Right lobe of liver (tissue), 6 donors: ENCODE results near the gene MYLK4. TPM values are rescaled to one million over a fixed set of nuclear protein-coding genes. Genes with fewer than 3 reads are reported as not detected.

Experiments used
- ATAC-seq, 4 donors: fragments of 200-7000 bp; cut with Tn5 transposase; one replicate each; pipeline ENCODE4 v1.9.1; 2020; ENCODE audit warnings: mild to moderate bottlenecking in 4 of 4, moderate library complexity in 4 of 4
- DNase-seq, 3 donors: peaks; one replicate each; pipeline ENCODE4 v3.0.0-alpha.2; 2020
- H3K27ac ChIP-seq, 3 donors: fragments of 200-600 bp; one replicate each; pipeline ENCODE4 v1.8.0; 2022
- H3K27me3 ChIP-seq, 2 donors: fragments of 200-600 bp; one replicate each; pipeline ENCODE4 v1.8.0; 2022
- H3K36me3 ChIP-seq, 4 donors: fragments of 200-600 bp; sonication (generic) in 1 of 4; one replicate each; pipeline versions ENCODE4 v1.5.1 to v1.8.0; 2017 to 2022; ENCODE audit warnings: control low read depth in 1 of 4
- H3K4me1 ChIP-seq, 4 donors: fragments of 200-600 bp; sonication (generic) in 1 of 4; one replicate each; pipeline versions ENCODE4 v1.5.1 to v1.8.0; 2017 to 2022; ENCODE audit warnings: control low read depth in 1 of 4
- H3K4me3 ChIP-seq, 3 donors: fragments of 200-600 bp; one replicate each; pipeline ENCODE4 v1.8.0; 2022
- H3K9me3 ChIP-seq, 4 donors: fragments of 200-600 bp; sonication (generic) in 1 of 4; one replicate each; pipeline versions ENCODE4 v1.5.1 to v1.8.0; 2017 to 2022; ENCODE audit warnings: control low read depth in 1 of 4
- CTCF ChIP-seq, 4 donors: fragments of 200-600 bp in 3 of 4; fragments of 450-650 bp in 1 of 4; IDR thresholded peaks; one replicate each; pipeline versions ENCODE4 v1.5.1 to v1.8.0; 2016 to 2022; ENCODE audit warnings: antibody characterized with exemption in 4 of 4, mild to moderate bottlenecking in 2 of 4
- POLR2A ChIP-seq: fragments of 450-650 bp; IDR thresholded peaks from one replicate; pipeline ENCODE4 v1.6.1; 2017; ENCODE audit warnings: antibody characterized with exemption, mild to moderate bottlenecking
- WGBS: methylation state at CpG from one replicate; pipeline ENCODE4 v1.1.6; 2018; ENCODE audit warnings: low coverage, low lambda C conversion rate; ENCODE audit not compliant: insufficient coverage; ENCODE audit errors: missing lambda C conversion rate; 5-methylcytosine and 5-hydroxymethylcytosine counted together
- intact Hi-C, 2 donors: fragments of 100-400 bp; cut with DNase I; formaldehyde crosslinking; loops; one replicate each; pipeline versions ENCODE4 v1.11.2 to v1.14.1; 2022
- total RNA-seq, 6 experiments: library from RNA; depleted of rRNA in 2 of 6; stranded (reverse); fragments of >200 nt in 2 of 6; fragmentation: NEBNext Ultra II Directional in 3 of 6; extraction: Animal tissue kit (Norgen Biotek cat#: 25700) in 3 of 6; gene quantifications; one replicate each; pipeline versions ENCODE4 v1.1.0 to v1.2.4, GENCODE V29; 2016 to 2023
- donor health status: DM: no; HTN: yes; CAD: no.
- donor health status: DM: no; HTN: no; CAD: no.
- donor health status: DM: no; HTN: no; CAD: no.
- donor health status: DM: no; HTN: yes; CAD: no.
- donor health status: DM: no; HTN: yes; CAD: no.

Gene MYLK4
- total RNA-seq, 6 experiments from 2014 or later, result 0.22 to 0.46 (median 0.27) TPM; not detected in 1

- no peak for TF ChIP-seq CTCF (IDR thresholded peaks at IDR 0.05)
- TF ChIP-seq POLR2A, result no peak
- no peaks in the 10 kb centered on the region for H3K4me1 ChIP-seq
- ATAC-seq (no peak), DNase-seq (no peak)
- no peak overlapping the region for H3K4me3 ChIP-seq
- intact Hi-C loops, result no loop called here
- H3K27me3 ChIP-seq, result no peaks in the 10 kb centered on the region
- WGBS, result 75% methylated on average over 5 of the region's 6 CpGs
- H3K27ac ChIP-seq, result no peak overlapping the region
- H3K9me3 ChIP-seq, result no peaks in the 10 kb centered on the region
- H3K36me3 ChIP-seq, result no peaks in the 10 kb centered on the region
Observed at GRCh38 chr6:2666906-2667575, 83.7 kb downstream of the MYLK4 start.

GRCh38 chr6:2665146-2666070 lies 85.3 kb downstream of the MYLK4 start:
- Histone ChIP-seq H3K27ac (no peak overlapping the region), H3K36me3 (no peaks in the 10 kb centered on the region), H3K27me3 (no peaks in the 10 kb centered on the region), H3K9me3 (no peaks in the 10 kb centered on the region), H3K4me1 (no peaks in the 10 kb centered on the region), H3K4me3 (no peak overlapping the region)
- ATAC-seq (no peak), DNase-seq (no peak)
- intact Hi-C loops, result no loop called here
- 65% methylated on average over 9 of the region's 11 CpGs for WGBS
- no peak for TF ChIP-seq POLR2A

- no peaks in the 10 kb centered on the region for H3K9me3 ChIP-seq
- H3K36me3 ChIP-seq, result no peaks in the 10 kb centered on the region
- no peaks in the 10 kb centered on the region for H3K4me1 ChIP-seq
- no peak overlapping the region for H3K27ac ChIP-seq
- DNase-seq (no peak), ATAC-seq (peak in 1 of 4 donors; percentile 48)
- TF ChIP-seq CTCF (IDR thresholded peaks at IDR 0.05) (no peak), POLR2A (no peak)
- intact Hi-C loops, result no loop called here
- no peaks in the 10 kb centered on the region for H3K27me3 ChIP-seq
- 48% methylated on average over 2 of the region's 4 CpGs for whole genome bisulfite sequencing
- H3K4me3 ChIP-seq, result no peak overlapping the region
Observed at GRCh38 chr6:2663123-2663522, 87.6 kb downstream of the MYLK4 start.

- no CpG with 5 or more reads among the region's 3 CpGs for WGBS
Observed at GRCh38 chr6:2661651-2662050, 89.1 kb downstream of the MYLK4 start.

More at GRCh38 chr6:2661651-2662050, 89.1 kb downstream of the MYLK4 start:
- DNase-seq, result no peak
- intact Hi-C loops, result no loop called here
- no peak for ATAC-seq
- Histone ChIP-seq H3K36me3 (no peaks in the 10 kb centered on the region), H3K4me1 (no peaks in the 10 kb centered on the region), H3K27ac (no peak overlapping the region), H3K27me3 (no peaks in the 10 kb centered on the region), H3K4me3 (no peak overlapping the region), H3K9me3 (no peaks in the 10 kb centered on the region)
- TF ChIP-seq CTCF (IDR thresholded peaks at IDR 0.05) (no peak), POLR2A (no peak)
